IPS-18a (cell line): ENCODE data around the gene LIMK1.
"Not testable (repeated sequence)": the region's sequence is repeated elsewhere in the genome, so short reads cannot be mapped to it uniquely, and the experiment has no call there.

Experiments used
- H3K27ac ChIP-seq: one replicate; pipeline ENCODE4 v1.5.1; 2013; ENCODE audit warnings: low read length
- H3K27me3 ChIP-seq: one replicate; pipeline ENCODE4 v1.6.1; 2013; ENCODE audit warnings: mild to moderate bottlenecking, low read length; ENCODE audit not compliant: control insufficient read depth, insufficient read depth
- H3K36me3 ChIP-seq: one replicate; pipeline ENCODE4 v1.6.1; 2013; ENCODE audit warnings: low read depth, low read length; ENCODE audit not compliant: control insufficient read depth
- H3K4me1 ChIP-seq: one replicate; pipeline ENCODE4 v1.6.1; 2013; ENCODE audit warnings: low read depth, low read length; ENCODE audit not compliant: control insufficient read depth
- H3K4me3 ChIP-seq: one replicate; pipeline ENCODE4 v1.5.1; 2013; ENCODE audit warnings: low read length
- H3K9ac ChIP-seq: one replicate; pipeline ENCODE4 v1.6.1; 2013; ENCODE audit warnings: mild to moderate bottlenecking, low read length, moderate library complexity
- H3K9me3 ChIP-seq: one replicate; pipeline ENCODE4 v1.6.1; 2013; ENCODE audit warnings: low read depth, low read length; ENCODE audit not compliant: control insufficient read depth

LIMK1 gene

GRCh38 chr7:74148491-74148890 is 64.9 kb downstream of the LIMK1 start:
- Histone ChIP-seq H3K9ac (no peak overlapping the region), H3K9me3 (peaks cover 3% of the 10 kb centered on the region), H3K36me3 (no peaks in the 10 kb centered on the region), H3K4me3 (no peak overlapping the region), H3K4me1 (no peaks in the 10 kb centered on the region), H3K27me3 (no peaks in the 10 kb centered on the region), H3K27ac (no peak overlapping the region)

DNA sequence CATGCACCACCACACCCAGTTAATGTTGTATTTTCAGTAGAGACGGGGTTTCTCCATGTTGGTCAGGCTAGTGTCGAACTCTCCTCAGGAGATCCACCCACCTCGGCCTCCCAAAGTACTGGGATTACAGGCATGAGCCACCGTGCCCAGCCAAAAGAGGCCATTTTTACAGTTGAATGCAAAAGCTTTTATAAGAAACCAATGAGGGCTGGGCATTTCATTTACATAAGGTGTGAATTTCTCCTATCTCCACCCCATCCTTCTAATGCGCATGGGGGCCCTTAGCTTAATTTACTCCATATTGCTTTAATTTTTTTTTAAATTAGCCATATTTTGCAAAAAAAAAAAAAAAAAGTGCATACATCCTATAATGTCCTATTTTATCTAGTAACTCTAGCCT is 65.5 kb downstream of the LIMK1 start:
- no peak overlapping the region for H3K4me3 ChIP-seq
- H3K9ac ChIP-seq, result no peak overlapping the region
- peaks cover 3% of the 10 kb centered on the region for H3K9me3 ChIP-seq
- no peaks in the 10 kb centered on the region for H3K4me1 ChIP-seq
- no peaks in the 10 kb centered on the region for H3K36me3 ChIP-seq
- H3K27ac ChIP-seq, result no peak overlapping the region
- no peaks in the 10 kb centered on the region for H3K27me3 ChIP-seq

- H3K36me3 ChIP-seq, result no peaks in the 10 kb centered on the region
- no peaks in the 10 kb centered on the region for H3K4me1 ChIP-seq
- H3K9me3 ChIP-seq, result peaks cover 3% of the 10 kb centered on the region
- H3K27me3 ChIP-seq, result no peaks in the 10 kb centered on the region
- no peak overlapping the region for H3K9ac ChIP-seq
- no peak overlapping the region for H3K27ac ChIP-seq
- no peak overlapping the region for H3K4me3 ChIP-seq
Observed at GRCh38 chr7:74149603-74150002, 66.0 kb downstream of the LIMK1 start.

DNA sequence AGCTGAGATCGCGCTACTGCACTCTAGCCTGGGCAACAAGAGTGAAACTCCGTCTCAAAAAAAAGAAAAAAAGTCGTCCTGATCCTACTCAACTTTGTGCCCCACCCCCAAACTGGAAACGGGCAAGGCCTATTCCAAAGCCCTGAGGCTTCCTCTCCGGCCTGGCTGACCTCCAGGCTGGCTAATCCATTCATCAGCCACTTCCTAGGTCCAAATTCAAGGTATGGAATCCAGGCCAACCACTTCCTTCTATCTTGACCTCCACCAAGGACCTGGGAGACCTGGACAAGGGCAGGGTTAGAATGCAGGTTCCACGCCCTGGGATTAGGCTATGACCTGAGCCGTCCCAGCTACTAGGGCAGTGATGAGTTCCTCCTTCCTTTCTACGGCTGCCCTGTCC is 70.1 kb downstream of the LIMK1 start:
- H3K27ac ChIP-seq, result no peak overlapping the region

GRCh38 chr7:74155810-74156395 is 72.3 kb downstream of the LIMK1 start:
- no peaks in the 10 kb centered on the region for H3K9me3 ChIP-seq
- H3K9ac ChIP-seq, result no peak overlapping the region
- no peak overlapping the region for H3K27ac ChIP-seq

More for the DNA sequence above, 70.1 kb downstream of the LIMK1 start:
- no peaks in the 10 kb centered on the region for H3K9me3 ChIP-seq
- no peaks in the 10 kb centered on the region for H3K27me3 ChIP-seq
- no peaks in the 10 kb centered on the region for H3K4me1 ChIP-seq
- H3K9ac ChIP-seq, result no peak overlapping the region
- no peak overlapping the region for H3K4me3 ChIP-seq
- no peaks in the 10 kb centered on the region for H3K36me3 ChIP-seq

GRCh38 chr7:74157605-74158004 is 74.0 kb downstream of the LIMK1 start:
- no peak overlapping the region for H3K9ac ChIP-seq
- H3K4me1 ChIP-seq, result no peaks in the 10 kb centered on the region
- H3K36me3 ChIP-seq, result no peaks in the 10 kb centered on the region
- H3K27me3 ChIP-seq, result no peaks in the 10 kb centered on the region
- H3K9me3 ChIP-seq, result no peaks in the 10 kb centered on the region
- H3K27ac ChIP-seq, result no peak overlapping the region
- no peak overlapping the region for H3K4me3 ChIP-seq

More at GRCh38 chr7:74155810-74156395, 72.3 kb downstream of the LIMK1 start:
- Histone ChIP-seq H3K4me1 (no peaks in the 10 kb centered on the region), H3K36me3 (no peaks in the 10 kb centered on the region), H3K27me3 (no peaks in the 10 kb centered on the region), H3K4me3 (no peak overlapping the region)

GRCh38 chr7:74164985-74165456 is 81.4 kb downstream of the LIMK1 start:
- Histone ChIP-seq H3K9ac (no peak overlapping the region), H3K9me3 (no peaks in the 10 kb centered on the region), H3K4me1 (no peaks in the 10 kb centered on the region), H3K27me3 (no peaks in the 10 kb centered on the region), H3K27ac (no peak overlapping the region), H3K36me3 (no peaks in the 10 kb centered on the region), H3K4me3 (no peak overlapping the region)

DNA sequence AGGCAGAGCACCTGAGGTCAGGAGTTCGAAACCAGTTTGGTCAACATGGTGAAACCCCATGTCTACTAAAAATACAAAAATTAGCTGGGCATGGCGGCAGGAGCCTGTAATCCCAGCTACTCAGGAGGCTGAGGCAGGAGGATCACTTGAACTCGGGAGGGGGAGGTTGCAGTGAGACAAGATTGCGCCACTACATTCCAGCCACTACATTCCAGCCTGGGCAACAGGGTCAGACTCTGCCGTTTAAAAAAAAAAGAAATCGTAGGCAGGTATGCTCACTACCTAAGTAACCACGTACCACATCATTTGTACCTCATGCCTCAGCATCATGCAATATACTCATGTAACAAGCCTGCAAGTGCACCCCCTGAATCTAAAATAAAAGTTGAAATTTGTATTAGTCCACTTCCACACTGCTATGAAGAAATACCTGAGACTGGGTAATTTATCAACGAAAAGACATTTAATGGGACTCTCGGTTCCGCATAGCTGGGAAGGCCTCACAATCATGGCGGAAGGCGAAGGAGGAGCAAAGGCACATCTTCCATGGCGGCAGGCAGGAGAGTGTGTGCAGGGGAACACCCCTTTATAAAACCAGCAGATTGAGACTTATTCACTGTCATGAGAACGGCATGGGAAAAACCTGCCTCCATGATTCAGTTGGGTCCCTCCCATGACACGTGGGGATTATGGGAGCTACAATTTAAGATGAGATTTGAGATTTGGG is 82.4 kb downstream of the LIMK1 start:
- Histone ChIP-seq H3K27me3 (no peaks in the 10 kb centered on the region), H3K36me3 (no peaks in the 10 kb centered on the region), H3K4me3 (no peak overlapping the region), H3K9me3 (no peaks in the 10 kb centered on the region), H3K9ac (no peak overlapping the region), H3K27ac (no peak overlapping the region), H3K4me1 (no peaks in the 10 kb centered on the region)

DNA sequence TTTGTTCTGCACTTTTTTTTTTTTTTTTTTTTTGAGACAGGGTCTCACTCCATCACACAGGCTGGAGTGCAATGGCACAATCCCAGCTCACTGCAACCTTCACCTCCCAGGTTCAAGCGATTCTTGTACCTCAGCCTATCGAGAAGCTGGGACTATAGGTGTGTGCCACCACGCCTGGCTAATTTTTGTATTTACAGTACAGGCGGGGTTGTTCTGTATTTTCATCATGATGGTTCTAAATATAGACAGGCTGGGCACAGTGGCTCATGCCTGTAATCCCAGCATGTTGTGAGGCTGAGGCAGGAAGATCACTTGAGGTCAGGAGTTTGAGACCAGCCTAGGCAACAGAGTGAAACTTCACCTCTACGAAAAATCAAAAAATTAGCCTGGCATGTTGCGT is 83.7 kb downstream of the LIMK1 start:
- not testable (repeated sequence) for H3K4me1 ChIP-seq, H3K27ac ChIP-seq, H3K27me3 ChIP-seq, H3K9ac ChIP-seq, H3K4me3 ChIP-seq, H3K36me3 ChIP-seq, H3K9me3 ChIP-seq
